ENCODE data around the gene VAMP4. TPM values are rescaled to one million over a fixed set of nuclear protein-coding genes. Genes with fewer than 3 reads are reported as not detected.

Gene VAMP4
- total and polyA plus RNA-seq, 10 of the 15 experiments (the other 5 are each of a cell fraction or from before 2014, with no cell fraction given), result 0.90 to 7.9 (median 4.3) TPM

GRCh38 chr1:171743081-171743870, 1.4 kb upstream of the VAMP4 start:
- in situ Hi-C loops (cut with MboI), result no loop called here
- SMC1A ChIA-PET (ENCODE audit: uncharacterized antibody, unreplicated experiment), result interaction anchor here (0.7 to 6.7 kb wide), 15 partner anchors 9 to 593 kb away, joined by 3 to 27 read pairs (median 4); partner anchors contain the start of genes METTL13 and PRRC2C
- Histone ChIP-seq H3K9ac (ENCODE audit: control insufficient read depth, insufficient read depth, low read length) (peak overlapping the region; percentile 70; the same call in 1 of the 2 replicates), H3K9me3 (replicated peaks; ENCODE audit: control insufficient read depth, insufficient read depth, low read length) (no peaks in the 10 kb centered on the region), H3K36me3 (ENCODE audit: control insufficient read depth in 2 of 2, insufficient read depth in 2 of 2, low read length in 1 of 2) (no peaks in the 10 kb centered on the region), H2AFZ (ENCODE audit: control insufficient read depth, low read depth, low read length) (peak overlapping the region; percentile 100), H3K79me2 (ENCODE audit: control insufficient read depth, insufficient read depth, low read length) (peaks cover 8% of the 10 kb centered on the region), H3K27ac (ENCODE audit: control insufficient read depth, insufficient read depth) (no peak overlapping the region), H3K4me3 (peak overlapping the region; percentile 83), H3K4me2 (ENCODE audit: control insufficient read depth, insufficient read depth) (peak overlapping the region; percentile 96), H3K4me1 (ENCODE audit: control insufficient read depth, insufficient read depth, low read length) (peaks cover 4% of the 10 kb centered on the region), H4K20me1 (ENCODE audit: control insufficient read depth, insufficient read depth) (no peaks in the 10 kb centered on the region), H3K27me3 (replicated peaks in 1 of 2; ENCODE audit: control insufficient read depth in 2 of 2, insufficient read depth in 2 of 2, low read length in 1 of 2) (no peaks in the 10 kb centered on the region)
- 37% methylated on average over 8 of the region's 8 CpGs for WGBS (ENCODE audit: insufficient coverage, insufficient replicate concordance, low lambda C conversion rate, missing lambda C conversion rate)
- POLR2A ChIA-PET, result interaction anchor here (0.6 to 4.1 kb wide), 7 partner anchors 9 to 789 kb away, joined by 3 to 18 read pairs (median 5); partner anchors contain the start of genes METTL13 and SUCO
- intact Hi-C loops (cut with micrococcal nuclease; ENCODE audit: unreplicated experiment), result loop anchor here (10.0 kb wide), 1 partner anchor 258 kb away; the partner anchor contains the start of gene PRRC2C
- ATAC-seq, result no peak
- RAD21 ChIA-PET (ENCODE audit: unreplicated experiment), result interaction anchor here (0.6 to 2.8 kb wide), 8 partner anchors 27 to 602 kb away, joined by 3 to 11 read pairs (median 4); partner anchors contain the start of gene PRRC2C
- no peak for FAIRE-seq
- DNase-seq (ENCODE audit: low read depth, low spot score), result no peak
- CTCF ChIA-PET, result interaction anchor here (0.8 to 3.1 kb wide), 13 partner anchors 11 to 258 kb away, joined by 3 to 9 read pairs (median 4); partner anchors contain the start of gene PRRC2C
- no TSS peak for BruUV-seq (replicated peaks)
- no peak for TF ChIP-seq NFYA (IDR thresholded peaks at IDR 0.05; ENCODE audit: borderline replicate concordance, low read depth, low read length)
- TF ChIP-seq ZBTB4 (CRISPR knock-in tag; IDR thresholded peaks at IDR 0.05), result no peak
- TF ChIP-seq RFX5 (IDR thresholded peaks at IDR 0.05; ENCODE audit: low read depth, low read length), result no peak
- TF ChIP-seq KAT2A (conservative IDR thresholded peaks at IDR 0.05; ENCODE audit: control insufficient read depth, low read depth, low read length), result no peak
- no peak for TF ChIP-seq CREB1 (IDR thresholded peaks at IDR 0.05; ENCODE audit: low read depth)
- TF ChIP-seq ZNF384 (IDR thresholded peaks at IDR 0.05; ENCODE audit: borderline replicate concordance, low read depth, low read length), result no peak
- no peak for TF ChIP-seq NKRF (conservative IDR thresholded peaks at IDR 0.05)
- TF ChIP-seq MTA3 (IDR thresholded peaks at IDR 0.05; ENCODE audit: borderline replicate concordance, low read length), result no peak
- no peak for TF ChIP-seq RBBP5 (conservative IDR thresholded peaks at IDR 0.05)
- TF ChIP-seq ZNF592 (IDR thresholded peaks at IDR 0.05), result no peak
- TF ChIP-seq RELA (IDR thresholded peaks at IDR 0.05; ENCODE audit: borderline replicate concordance, partially characterized antibody), result no peak
- TF ChIP-seq SREBF1 (IDR thresholded peaks at IDR 0.05; ENCODE audit: low read length), result no peak
- TF ChIP-seq MYC (IDR thresholded peaks at IDR 0.05; ENCODE audit: insufficient read depth, insufficient read length, insufficient replicate concordance, low read length, severe bottlenecking), result no peak
